Glutamatergic neuron (in vitro differentiated cells): Measurements from ENCODE around the gene PEAK1. TPM values are rescaled to one million over a fixed set of nuclear protein-coding genes. Genes with fewer than 3 reads are reported as not detected.

Experiments used
- DNase-seq: peaks from one replicate; pipeline ENCODE4 v3.0.0; 2022
- H3K27ac Mint-ChIP-seq: one replicate; pipeline ENCODE4 v1.8.0; 2020; ENCODE audit warnings: mild to moderate bottlenecking, mixed read lengths, inconsistent platforms; ENCODE audit not compliant: unreplicated experiment
- H3K27me3 Mint-ChIP-seq: one replicate; pipeline ENCODE4 v1.8.0; 2020; ENCODE audit warnings: mild to moderate bottlenecking, moderate library complexity, mixed read lengths, inconsistent platforms; ENCODE audit not compliant: unreplicated experiment
- H3K36me3 Mint-ChIP-seq: one replicate; pipeline ENCODE4 v1.8.0; 2020; ENCODE audit warnings: mild to moderate bottlenecking, mixed read lengths, inconsistent platforms; ENCODE audit not compliant: unreplicated experiment
- H3K4me1 Mint-ChIP-seq: one replicate; pipeline ENCODE4 v1.8.0; 2020; ENCODE audit warnings: mild to moderate bottlenecking, low read depth, mixed read lengths, inconsistent platforms; ENCODE audit not compliant: unreplicated experiment
- H3K4me3 Mint-ChIP-seq: one replicate; pipeline ENCODE4 v1.8.0; 2020; ENCODE audit warnings: mild to moderate bottlenecking, mixed read lengths, inconsistent platforms; ENCODE audit not compliant: unreplicated experiment
- H3K9me3 Mint-ChIP-seq: one replicate; pipeline ENCODE4 v1.8.0; 2020; ENCODE audit warnings: mild to moderate bottlenecking, moderate library complexity, mixed read lengths, inconsistent platforms; ENCODE audit not compliant: unreplicated experiment
- total RNA-seq: library from RNA; stranded (reverse); fragmentation: NEBNext Ultra II Directional; extraction: Animal tissue kit (Norgen Biotek cat#: 25700); gene quantifications from one replicate; pipeline ENCODE4 v1.2.1, GENCODE V29; 2021; ENCODE audit not compliant: unreplicated experiment
- TF ChIP-seq, protein P1 (sequence below): fragments of 200-600 bp; sonication (generic); IDR thresholded peaks from one replicate; pipeline ENCODE4 v1.5.0; 2021; ENCODE audit not compliant: partially characterized antibody, unreplicated experiment

Gene PEAK1
- total RNA-seq, 1 donor from 2014 or later: 110 TPM

DNA sequence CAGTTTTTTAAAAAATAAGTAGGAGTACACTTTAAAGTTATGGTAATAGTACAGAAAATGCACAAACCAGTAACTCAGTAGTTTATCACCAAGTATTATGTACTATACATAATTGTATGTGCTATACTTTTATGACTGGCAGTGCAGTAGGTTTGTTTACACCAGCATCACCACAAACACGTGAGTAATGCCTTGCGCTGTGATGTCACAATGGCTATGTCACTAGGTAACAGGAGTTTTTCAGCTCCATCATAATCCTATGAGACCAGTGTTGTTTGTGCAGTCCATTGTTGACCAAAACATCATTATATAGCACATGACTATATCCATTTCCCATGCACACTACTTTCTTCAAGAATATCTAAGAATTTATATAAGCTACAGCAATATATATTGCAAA, 280.6 kb downstream of the PEAK1 start:
- no peaks in the 10 kb centered on the region for H3K27me3 Mint-ChIP-seq
- no peak overlapping the region for H3K27ac Mint-ChIP-seq
- no peak overlapping the region for H3K4me3 Mint-ChIP-seq
- H3K4me1 Mint-ChIP-seq: no peaks in the 10 kb centered on the region
- TF ChIP-seq, protein P1, sequence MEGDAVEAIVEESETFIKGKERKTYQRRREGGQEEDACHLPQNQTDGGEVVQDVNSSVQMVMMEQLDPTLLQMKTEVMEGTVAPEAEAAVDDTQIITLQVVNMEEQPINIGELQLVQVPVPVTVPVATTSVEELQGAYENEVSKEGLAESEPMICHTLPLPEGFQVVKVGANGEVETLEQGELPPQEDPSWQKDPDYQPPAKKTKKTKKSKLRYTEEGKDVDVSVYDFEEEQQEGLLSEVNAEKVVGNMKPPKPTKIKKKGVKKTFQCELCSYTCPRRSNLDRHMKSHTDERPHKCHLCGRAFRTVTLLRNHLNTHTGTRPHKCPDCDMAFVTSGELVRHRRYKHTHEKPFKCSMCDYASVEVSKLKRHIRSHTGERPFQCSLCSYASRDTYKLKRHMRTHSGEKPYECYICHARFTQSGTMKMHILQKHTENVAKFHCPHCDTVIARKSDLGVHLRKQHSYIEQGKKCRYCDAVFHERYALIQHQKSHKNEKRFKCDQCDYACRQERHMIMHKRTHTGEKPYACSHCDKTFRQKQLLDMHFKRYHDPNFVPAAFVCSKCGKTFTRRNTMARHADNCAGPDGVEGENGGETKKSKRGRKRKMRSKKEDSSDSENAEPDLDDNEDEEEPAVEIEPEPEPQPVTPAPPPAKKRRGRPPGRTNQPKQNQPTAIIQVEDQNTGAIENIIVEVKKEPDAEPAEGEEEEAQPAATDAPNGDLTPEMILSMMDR: no peak
- H3K36me3 Mint-ChIP-seq: peaks cover 29% of the 10 kb centered on the region
- no peaks in the 10 kb centered on the region for H3K9me3 Mint-ChIP-seq
- DNase-seq: no peak

DNA sequence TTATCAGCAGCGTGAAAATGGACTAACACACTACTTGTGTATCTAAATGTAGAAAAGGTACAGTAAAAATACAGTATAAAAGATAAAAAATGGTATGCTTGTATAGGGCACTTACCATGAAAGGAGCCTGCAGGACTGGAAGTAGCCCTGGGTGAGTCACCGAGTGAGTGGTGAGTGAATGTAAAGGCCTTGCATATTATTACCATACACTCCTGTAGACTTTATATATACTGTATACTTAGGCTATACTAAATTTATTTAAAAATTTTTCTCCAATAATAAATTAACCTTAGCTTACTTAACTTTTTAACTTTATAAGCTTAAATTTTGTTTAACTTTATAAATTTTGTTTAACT, 281.8 kb downstream of the PEAK1 start:
- no peaks in the 10 kb centered on the region for H3K4me1 Mint-ChIP-seq
- DNase-seq: no peak
- H3K4me3 Mint-ChIP-seq: no peak overlapping the region
- H3K36me3 Mint-ChIP-seq: peaks cover 25% of the 10 kb centered on the region
- H3K9me3 Mint-ChIP-seq: no peaks in the 10 kb centered on the region
- TF ChIP-seq, protein P1: no peak
- H3K27ac Mint-ChIP-seq: no peak overlapping the region
- H3K27me3 Mint-ChIP-seq: no peaks in the 10 kb centered on the region

DNA sequence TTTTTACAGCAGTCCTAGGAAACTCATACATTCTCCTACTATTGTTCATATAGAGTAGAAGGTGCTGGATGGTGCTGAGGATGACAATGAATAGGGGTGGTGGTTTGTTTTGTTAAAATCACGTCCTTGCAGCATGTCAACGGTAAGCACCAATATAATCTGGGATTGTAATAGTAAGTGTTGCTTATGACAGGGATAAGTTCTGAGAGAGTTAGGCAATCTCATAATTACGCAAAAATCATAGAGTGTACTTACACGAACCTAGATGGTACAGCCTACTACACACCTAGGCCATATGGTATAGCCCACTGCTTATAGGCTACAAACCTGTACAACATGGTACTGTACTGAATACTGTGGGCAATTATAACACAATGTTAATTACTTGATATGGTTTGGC, 284.7 kb downstream of the PEAK1 start:
- Mint-ChIP-seq H3K27ac (no peak overlapping the region), H3K9me3 (no peaks in the 10 kb centered on the region), H3K36me3 (peaks cover 17% of the 10 kb centered on the region), H3K4me1 (no peaks in the 10 kb centered on the region), H3K4me3 (no peak overlapping the region), H3K27me3 (no peaks in the 10 kb centered on the region)
- DNase-seq: no peak
- TF ChIP-seq, protein P1: no peak

DNA sequence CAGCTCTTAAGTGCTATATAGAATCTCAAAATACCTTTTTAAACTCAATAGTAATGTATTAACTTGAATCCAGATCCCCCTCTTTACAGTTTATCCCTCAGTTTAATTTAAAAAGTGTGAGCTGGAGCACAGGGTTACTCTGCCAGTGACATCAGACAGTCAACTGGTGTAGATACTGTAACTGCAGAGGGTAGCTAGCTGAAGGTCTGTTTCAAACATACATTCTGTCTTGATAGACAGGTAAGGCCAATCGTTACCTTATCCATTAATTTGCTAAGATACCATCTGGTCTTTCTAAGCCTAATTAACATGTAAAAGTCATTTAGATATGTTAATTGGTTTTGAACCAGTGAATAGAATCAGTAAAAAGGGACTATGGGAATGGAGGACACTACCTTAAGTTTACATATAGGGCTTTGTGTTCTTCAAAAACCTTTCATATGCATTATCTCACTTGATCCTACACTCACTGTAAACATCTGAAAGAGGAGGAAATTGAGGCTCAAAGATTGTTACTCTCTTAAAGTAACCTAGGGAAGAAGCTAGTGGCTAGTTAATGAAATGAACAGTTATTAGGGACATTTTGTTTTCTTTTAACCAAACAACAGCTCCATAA, 289.5 kb downstream of the PEAK1 start:
- Mint-ChIP-seq H3K27me3 (no peaks in the 10 kb centered on the region), H3K36me3 (peaks cover 7% of the 10 kb centered on the region), H3K4me1 (no peaks in the 10 kb centered on the region), H3K4me3 (no peak overlapping the region), H3K27ac (no peak overlapping the region), H3K9me3 (no peaks in the 10 kb centered on the region)
- no peak for DNase-seq
- TF ChIP-seq, protein P1: no peak

DNA sequence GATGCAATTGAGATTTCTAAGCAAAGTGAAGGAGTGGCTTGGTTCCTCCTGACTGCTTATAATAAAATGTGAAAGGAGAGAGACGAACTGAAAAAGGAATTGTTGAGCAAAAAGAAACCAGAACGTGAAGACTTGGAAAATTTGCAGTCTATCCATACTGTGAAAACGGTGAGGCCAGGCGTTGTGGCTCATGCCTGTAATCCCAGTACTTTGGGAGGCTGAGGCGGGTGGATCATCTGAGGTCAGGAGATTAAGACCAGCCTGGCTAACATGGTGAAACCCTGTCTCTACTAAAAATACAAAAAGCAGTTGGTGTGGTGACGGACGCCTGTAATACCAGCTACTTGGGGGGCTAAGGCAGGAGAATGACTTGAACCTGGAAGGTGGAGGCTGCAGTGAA, 292.3 kb downstream of the PEAK1 start:
- no peaks in the 10 kb centered on the region for H3K27me3 Mint-ChIP-seq
- no peak overlapping the region for H3K27ac Mint-ChIP-seq
- H3K4me3 Mint-ChIP-seq: no peak overlapping the region
- H3K4me1 Mint-ChIP-seq: no peaks in the 10 kb centered on the region
- H3K36me3 Mint-ChIP-seq: peaks cover 6% of the 10 kb centered on the region
- no peak for DNase-seq
- TF ChIP-seq, protein P1: no peak
- no peaks in the 10 kb centered on the region for H3K9me3 Mint-ChIP-seq
